Neural cell (in vitro differentiated cells): Measurements from ENCODE around the gene STYXL2. TPM values are rescaled to one million over a fixed set of nuclear protein-coding genes. Genes with fewer than 3 reads are reported as not detected.

ENCODE experiments used
- H2AFZ ChIP-seq: fragments of 200-600, 300-800 bp; sonication (generic), shearing (Covaris generic); 2 replicates; pipeline ENCODE4 v1.6.0; 2014; ENCODE audit warnings: low read depth, mild to moderate bottlenecking, antibody characterized with exemption, low read length, moderate library complexity
- H3F3A ChIP-seq: fragments of 200-600 bp; shearing (Covaris generic); 2 replicates; pipeline ENCODE4 v1.6.1; 2016; ENCODE audit warnings: mild to moderate bottlenecking, moderate library complexity, mixed read lengths, antibody characterized with exemption, low read length; ENCODE audit not compliant: insufficient read depth, poor library complexity, severe bottlenecking
- H3K27ac ChIP-seq: fragments of 200-600, 300-800 bp; sonication (generic), shearing (Covaris generic); 2 replicates; pipeline ENCODE4 v1.5.1; 2014; ENCODE audit warnings: mild to moderate bottlenecking, low read length, moderate library complexity
- H3K27me3 ChIP-seq: fragments of 300-800, 200-600 bp; sonication (generic), shearing (Covaris generic); 2 replicates; pipeline ENCODE4 v1.6.0; 2014; ENCODE audit warnings: mild to moderate bottlenecking, low read depth, low read length, moderate library complexity; ENCODE audit not compliant: insufficient read depth
- H3K36me3 ChIP-seq: fragments of 300-800, 200-600 bp; sonication (generic), shearing (Covaris generic); 2 replicates; pipeline ENCODE4 v1.5.1; 2014; ENCODE audit warnings: mild to moderate bottlenecking, antibody characterized with exemption, low read length, moderate library complexity; ENCODE audit not compliant: insufficient read depth
- H3K4me2 ChIP-seq: fragments of 300-800, 200-600 bp; sonication (generic), shearing (Covaris generic); 2 replicates; pipeline ENCODE4 v1.6.0; 2014; ENCODE audit warnings: mild to moderate bottlenecking, low read length
- H3K4me3 ChIP-seq: fragments of 300-800, 200-600 bp; sonication (generic), shearing (Covaris generic); 2 replicates; pipeline ENCODE4 v1.5.1; 2014; ENCODE audit warnings: mild to moderate bottlenecking, low read length, moderate library complexity
- H3K79me2 ChIP-seq: fragments of 200-600 bp; shearing (Covaris generic); replicated peaks from 2 replicates; pipeline ENCODE4 v1.6.0; 2014; ENCODE audit warnings: mild to moderate bottlenecking, low read length, moderate library complexity; ENCODE audit not compliant: insufficient read depth
- H3K9ac ChIP-seq: fragments of 300-800, 200-600 bp; sonication (generic), shearing (Covaris generic); 2 replicates; pipeline ENCODE4 v1.6.1; 2016; ENCODE audit warnings: mild to moderate bottlenecking, low read length, mixed read lengths
- H3K9me2 ChIP-seq: fragments of 200-600 bp; shearing (Covaris generic); 2 replicates; pipeline ENCODE4 v1.6.1; 2016; ENCODE audit warnings: mild to moderate bottlenecking, low read length, mixed read lengths; ENCODE audit not compliant: insufficient read depth
- H3K9me3 ChIP-seq: fragments of 200-600, 300-800 bp; sonication (generic), shearing (Covaris generic); 2 replicates; pipeline ENCODE4 v1.6.1; 2016; ENCODE audit warnings: mild to moderate bottlenecking, mixed run types, low read length, moderate library complexity, mixed read lengths
- H4K20me1 ChIP-seq: fragments of 200-600 bp; shearing (Covaris generic); 2 replicates; pipeline ENCODE4 v1.6.1; 2016; ENCODE audit warnings: mild to moderate bottlenecking, mixed run types; ENCODE audit not compliant: insufficient read depth
- EP300 ChIP-seq: fragments of 450-650 bp; conservative IDR thresholded peaks from 2 replicates; pipeline ENCODE4 v1.6.1; 2014; ENCODE audit warnings: antibody characterized with exemption, mild to moderate bottlenecking, moderate library complexity; ENCODE audit not compliant: poor library complexity, severe bottlenecking
- EZH2 ChIP-seq: fragments of 200-600, 300-800 bp; shearing (Covaris generic), sonication (generic); IDR thresholded peaks from 2 replicates; pipeline ENCODE4 v1.6.1; 2014; ENCODE audit warnings: antibody characterized with exemption, low read length, borderline replicate concordance, mild to moderate bottlenecking; ENCODE audit not compliant: insufficient read depth, poor library complexity, severe bottlenecking
- MXI1 ChIP-seq: fragments of 450-650 bp; conservative IDR thresholded peaks from 2 replicates; pipeline ENCODE4 v1.6.1; 2014; ENCODE audit warnings: antibody characterized with exemption, mild to moderate bottlenecking; ENCODE audit not compliant: poor library complexity, severe bottlenecking
- POLR2AphosphoS5 ChIP-seq: IDR thresholded peaks from 2 replicates; pipeline ENCODE4 v1.6.1; 2012
- RAD21 ChIP-seq: fragments of 450-650 bp; conservative IDR thresholded peaks from 2 replicates; pipeline ENCODE4 v1.6.1; 2014; ENCODE audit warnings: antibody characterized with exemption, mild to moderate bottlenecking, moderate library complexity
- SMC3 ChIP-seq: fragments of 450-650 bp; conservative IDR thresholded peaks from 2 replicates; pipeline ENCODE4 v1.6.1; 2014; ENCODE audit warnings: antibody characterized with exemption, mild to moderate bottlenecking, moderate library complexity; ENCODE audit not compliant: poor library complexity
- TAF1 ChIP-seq: IDR thresholded peaks from 2 replicates; pipeline ENCODE4 v1.6.1; 2012; ENCODE audit warnings: low read depth
- polyA plus RNA-seq: library from polyadenylated mRNA; depleted of rRNA; stranded (reverse); fragments of >200 nt; gene quantifications from 2 replicates; pipeline ENCODE4 v1.2.3, GENCODE V29; 2014
- TF ChIP-seq, protein P1 (sequence below): IDR thresholded peaks from 2 replicates; pipeline ENCODE4 v1.6.1; 2012; ENCODE audit warnings: borderline replicate concordance
- TF ChIP-seq, protein P2 (sequence below): fragments of 450-650 bp; IDR thresholded peaks from 2 replicates; pipeline ENCODE4 v1.5.1; 2014; ENCODE audit warnings: antibody characterized with exemption, mild to moderate bottlenecking, moderate library complexity; ENCODE audit not compliant: poor library complexity, severe bottlenecking

Gene STYXL2
- polyA plus RNA-seq, 1 donor from 2014 or later, result not detected

DNA sequence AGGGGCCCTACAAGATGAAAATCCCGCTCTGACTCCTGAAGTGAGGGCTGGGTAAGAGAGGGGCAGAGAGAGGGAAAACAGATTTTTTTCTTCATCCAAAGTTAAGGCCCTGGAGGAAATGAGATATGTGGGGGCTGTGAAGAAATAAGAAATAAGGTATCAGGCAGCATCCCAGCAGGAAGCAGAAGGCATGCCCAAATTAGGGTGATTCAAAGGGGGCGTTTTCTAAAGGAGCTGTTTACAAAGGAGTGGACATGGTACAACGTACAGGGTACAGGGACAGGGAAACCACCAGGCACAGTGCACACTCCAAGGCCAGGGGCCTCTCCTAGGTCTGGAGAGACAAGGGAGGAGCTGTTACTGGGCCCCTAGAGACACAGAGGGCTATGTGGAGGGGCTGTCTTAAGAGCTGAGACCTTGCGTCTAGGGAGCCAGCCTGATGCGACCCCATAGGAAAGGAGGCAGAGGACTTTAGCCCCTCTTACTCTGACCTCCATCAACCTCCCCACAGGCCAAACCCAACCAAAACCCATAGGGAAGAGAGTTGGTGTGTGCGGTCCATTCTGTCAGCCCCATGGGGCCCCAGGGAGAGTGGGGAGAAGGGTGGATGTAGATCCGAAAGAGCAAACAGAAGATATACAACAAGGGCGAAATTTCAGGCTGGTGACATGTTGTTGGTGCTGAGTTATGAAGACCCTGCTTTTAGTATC, 38.6 kb downstream of the STYXL2 start:
- Histone ChIP-seq H3K36me3 (no peaks in the 10 kb centered on the region), H3K27ac (no peak overlapping the region), H3F3A (peaks cover 7% of the 10 kb centered on the region)

DNA sequence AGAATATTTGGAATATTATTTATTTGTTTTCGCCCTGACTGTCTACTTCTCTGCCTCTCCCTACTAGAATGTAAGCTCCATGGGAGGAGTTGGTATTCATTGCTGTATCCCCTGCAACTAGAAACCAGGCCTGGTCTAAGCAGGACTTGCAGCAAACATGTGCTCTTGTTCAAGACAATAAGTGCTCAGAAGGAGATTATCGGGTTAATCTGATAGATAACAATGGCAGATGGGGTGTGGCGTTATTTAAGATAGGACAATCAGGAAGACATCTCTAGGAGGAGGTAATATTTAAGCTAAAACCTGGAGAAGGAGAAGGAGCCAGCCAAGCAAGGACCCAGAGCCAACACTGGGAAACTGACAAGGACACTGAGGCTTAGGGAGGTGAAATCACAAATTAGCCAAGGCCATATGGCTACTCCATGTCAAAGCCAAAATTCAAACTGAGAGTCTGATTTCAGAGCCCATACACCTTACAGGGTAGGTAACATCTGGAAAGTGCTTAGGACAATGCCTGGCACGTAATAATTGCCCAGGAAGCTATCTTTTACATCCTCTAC, 41.5 kb downstream of the STYXL2 start:
- Histone ChIP-seq H2AFZ (no peak overlapping the region), H3K4me2 (no peak overlapping the region), H3K79me2 (no peaks in the 10 kb centered on the region), H3K9me2 (no peaks in the 10 kb centered on the region), H3K9me3 (no peaks in the 10 kb centered on the region), H3K4me3 (no peak overlapping the region), H3K36me3 (no peaks in the 10 kb centered on the region), H4K20me1 (no peaks in the 10 kb centered on the region), H3K27ac (no peak overlapping the region), H3F3A (peaks cover 7% of the 10 kb centered on the region), H3K9ac (no peak overlapping the region), H3K27me3 (peaks cover 3% of the 10 kb centered on the region)
- no peak for TF ChIP-seq SMC3
- TF ChIP-seq POLR2AphosphoS5, result no peak
- TF ChIP-seq RAD21, result no peak
- TF ChIP-seq, protein P1, sequence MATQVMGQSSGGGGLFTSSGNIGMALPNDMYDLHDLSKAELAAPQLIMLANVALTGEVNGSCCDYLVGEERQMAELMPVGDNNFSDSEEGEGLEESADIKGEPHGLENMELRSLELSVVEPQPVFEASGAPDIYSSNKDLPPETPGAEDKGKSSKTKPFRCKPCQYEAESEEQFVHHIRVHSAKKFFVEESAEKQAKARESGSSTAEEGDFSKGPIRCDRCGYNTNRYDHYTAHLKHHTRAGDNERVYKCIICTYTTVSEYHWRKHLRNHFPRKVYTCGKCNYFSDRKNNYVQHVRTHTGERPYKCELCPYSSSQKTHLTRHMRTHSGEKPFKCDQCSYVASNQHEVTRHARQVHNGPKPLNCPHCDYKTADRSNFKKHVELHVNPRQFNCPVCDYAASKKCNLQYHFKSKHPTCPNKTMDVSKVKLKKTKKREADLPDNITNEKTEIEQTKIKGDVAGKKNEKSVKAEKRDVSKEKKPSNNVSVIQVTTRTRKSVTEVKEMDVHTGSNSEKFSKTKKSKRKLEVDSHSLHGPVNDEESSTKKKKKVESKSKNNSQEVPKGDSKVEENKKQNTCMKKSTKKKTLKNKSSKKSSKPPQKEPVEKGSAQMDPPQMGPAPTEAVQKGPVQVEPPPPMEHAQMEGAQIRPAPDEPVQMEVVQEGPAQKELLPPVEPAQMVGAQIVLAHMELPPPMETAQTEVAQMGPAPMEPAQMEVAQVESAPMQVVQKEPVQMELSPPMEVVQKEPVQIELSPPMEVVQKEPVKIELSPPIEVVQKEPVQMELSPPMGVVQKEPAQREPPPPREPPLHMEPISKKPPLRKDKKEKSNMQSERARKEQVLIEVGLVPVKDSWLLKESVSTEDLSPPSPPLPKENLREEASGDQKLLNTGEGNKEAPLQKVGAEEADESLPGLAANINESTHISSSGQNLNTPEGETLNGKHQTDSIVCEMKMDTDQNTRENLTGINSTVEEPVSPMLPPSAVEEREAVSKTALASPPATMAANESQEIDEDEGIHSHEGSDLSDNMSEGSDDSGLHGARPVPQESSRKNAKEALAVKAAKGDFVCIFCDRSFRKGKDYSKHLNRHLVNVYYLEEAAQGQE, result no peak
- TF ChIP-seq, protein P2, sequence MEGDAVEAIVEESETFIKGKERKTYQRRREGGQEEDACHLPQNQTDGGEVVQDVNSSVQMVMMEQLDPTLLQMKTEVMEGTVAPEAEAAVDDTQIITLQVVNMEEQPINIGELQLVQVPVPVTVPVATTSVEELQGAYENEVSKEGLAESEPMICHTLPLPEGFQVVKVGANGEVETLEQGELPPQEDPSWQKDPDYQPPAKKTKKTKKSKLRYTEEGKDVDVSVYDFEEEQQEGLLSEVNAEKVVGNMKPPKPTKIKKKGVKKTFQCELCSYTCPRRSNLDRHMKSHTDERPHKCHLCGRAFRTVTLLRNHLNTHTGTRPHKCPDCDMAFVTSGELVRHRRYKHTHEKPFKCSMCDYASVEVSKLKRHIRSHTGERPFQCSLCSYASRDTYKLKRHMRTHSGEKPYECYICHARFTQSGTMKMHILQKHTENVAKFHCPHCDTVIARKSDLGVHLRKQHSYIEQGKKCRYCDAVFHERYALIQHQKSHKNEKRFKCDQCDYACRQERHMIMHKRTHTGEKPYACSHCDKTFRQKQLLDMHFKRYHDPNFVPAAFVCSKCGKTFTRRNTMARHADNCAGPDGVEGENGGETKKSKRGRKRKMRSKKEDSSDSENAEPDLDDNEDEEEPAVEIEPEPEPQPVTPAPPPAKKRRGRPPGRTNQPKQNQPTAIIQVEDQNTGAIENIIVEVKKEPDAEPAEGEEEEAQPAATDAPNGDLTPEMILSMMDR, result no peak
- TF ChIP-seq MXI1, result no peak
- no peak for TF ChIP-seq EP300
- TF ChIP-seq TAF1, result no peak
- no peak for TF ChIP-seq EZH2

More for the DNA sequence above, 38.6 kb downstream of the STYXL2 start:
- Histone ChIP-seq H3K9me2 (no peaks in the 10 kb centered on the region), H4K20me1 (no peaks in the 10 kb centered on the region), H3K9me3 (no peaks in the 10 kb centered on the region), H3K27me3 (peaks cover 3% of the 10 kb centered on the region), H3K9ac (no peak overlapping the region), H3K79me2 (no peaks in the 10 kb centered on the region), H3K4me2 (no peak overlapping the region), H2AFZ (no peak overlapping the region), H3K4me3 (no peak overlapping the region)
- no peak for TF ChIP-seq EP300
- TF ChIP-seq, protein P1, result no peak
- TF ChIP-seq TAF1, result no peak
- no peak for TF ChIP-seq MXI1
- TF ChIP-seq POLR2AphosphoS5, result no peak
- no peak for TF ChIP-seq EZH2
- TF ChIP-seq, protein P2, result no peak
- no peak for TF ChIP-seq SMC3
- TF ChIP-seq RAD21, result no peak
